Activated naive CD8-positive, alpha-beta T cell treated with anti-CD3 and anti-CD28 coated beads, Interleukin-2, amount 50 U/mL, for 24 hours (primary cell): ENCODE results near the gene FKBP14.
A peak's percentile ranks its signal among the peaks of the same experiment; 100 is the strongest.
"Not testable (repeated sequence)": the region's sequence is repeated elsewhere in the genome, so short reads cannot be mapped to it uniquely, and the experiment has no call there.

Source experiments
- ATAC-seq: fragments of 150-1000 bp; cut with Tn5 transposase; one replicate; pipeline ENCODE4 v1.10.0; 2021
- DNase-seq: peaks from one replicate; pipeline ENCODE4 v3.0.0; 2021
- H3K27ac Mint-ChIP-seq: one replicate; pipeline ENCODE4 v1.8.0; 2021; ENCODE audit warnings: mild to moderate bottlenecking, mixed read lengths
- H3K27me3 Mint-ChIP-seq: one replicate; pipeline ENCODE4 v1.8.0; 2021; ENCODE audit warnings: mixed read lengths
- H3K36me3 Mint-ChIP-seq: one replicate; pipeline ENCODE4 v1.8.0; 2021; ENCODE audit warnings: low read depth, mixed read lengths
- H3K4me1 Mint-ChIP-seq: one replicate; pipeline ENCODE4 v1.8.0; 2021; ENCODE audit warnings: mixed read lengths
- H3K4me3 Mint-ChIP-seq: one replicate; pipeline ENCODE4 v1.8.0; 2021; ENCODE audit warnings: mild to moderate bottlenecking, moderate library complexity, mixed read lengths
- H3K9me3 Mint-ChIP-seq: one replicate; pipeline ENCODE4 v1.8.0; 2021; ENCODE audit warnings: mixed read lengths

Gene FKBP14, protein sequence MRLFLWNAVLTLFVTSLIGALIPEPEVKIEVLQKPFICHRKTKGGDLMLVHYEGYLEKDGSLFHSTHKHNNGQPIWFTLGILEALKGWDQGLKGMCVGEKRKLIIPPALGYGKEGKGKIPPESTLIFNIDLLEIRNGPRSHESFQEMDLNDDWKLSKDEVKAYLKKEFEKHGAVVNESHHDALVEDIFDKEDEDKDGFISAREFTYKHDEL

DNA sequence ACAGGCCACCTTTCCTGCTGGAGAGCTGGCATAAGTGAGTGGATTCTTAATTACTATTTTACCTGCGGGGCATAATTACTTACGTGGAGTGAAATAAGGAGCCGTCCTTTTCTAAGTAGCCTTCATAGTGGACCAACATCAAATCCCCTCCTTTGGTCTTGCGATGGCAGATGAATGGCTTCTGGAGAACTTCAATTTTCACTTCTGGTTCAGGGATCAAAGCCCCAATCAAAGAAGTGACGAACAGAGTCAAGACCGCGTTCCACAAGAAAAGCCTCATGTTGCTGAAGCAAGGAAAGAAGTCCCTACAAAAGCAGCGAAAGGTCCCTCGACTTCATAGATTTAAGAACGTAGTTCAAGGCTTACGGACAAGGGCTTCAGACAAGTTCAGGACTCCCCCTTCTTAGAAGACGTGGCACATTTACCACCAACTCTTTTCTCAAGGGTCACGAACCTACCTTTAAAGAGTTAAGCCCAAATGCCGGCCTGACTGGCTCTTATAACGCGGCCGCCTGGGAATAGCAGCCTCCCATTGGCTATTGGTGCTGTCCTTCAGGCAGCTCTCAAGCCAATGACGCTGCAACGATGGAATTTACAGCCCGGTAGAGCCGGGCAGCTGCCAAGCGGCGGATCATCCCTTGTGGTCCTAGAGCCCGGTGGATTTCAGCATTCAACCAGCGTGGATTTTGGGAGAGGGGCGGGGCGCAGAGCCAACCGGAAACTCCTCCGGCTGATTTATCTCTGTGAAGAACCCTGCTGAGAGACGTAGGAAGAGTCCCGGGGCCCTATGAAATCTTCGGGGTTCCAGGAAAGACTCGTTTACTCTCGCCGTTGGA is at the start of gene FKBP14:
Gene FKBP14 (minus strand): TSS at position 474 of the 836 bp plus-strand sequence. CDS start 194 bp downstream, at position 280.
- Mint-ChIP-seq H3K27me3 (no peaks in the 10 kb centered on the region), H3K4me1 (peaks cover 28% of the 10 kb centered on the region), H3K27ac (peak within 1 kb of the TSS; percentile 78), H3K4me3 (no peak within 1 kb of the TSS), H3K36me3 (peaks cover 1% of the 10 kb centered on the region), H3K9me3 (no peaks in the 10 kb centered on the region)
- peak; percentile 89 for ATAC-seq
- peak; percentile 89 for DNase-seq

DNA sequence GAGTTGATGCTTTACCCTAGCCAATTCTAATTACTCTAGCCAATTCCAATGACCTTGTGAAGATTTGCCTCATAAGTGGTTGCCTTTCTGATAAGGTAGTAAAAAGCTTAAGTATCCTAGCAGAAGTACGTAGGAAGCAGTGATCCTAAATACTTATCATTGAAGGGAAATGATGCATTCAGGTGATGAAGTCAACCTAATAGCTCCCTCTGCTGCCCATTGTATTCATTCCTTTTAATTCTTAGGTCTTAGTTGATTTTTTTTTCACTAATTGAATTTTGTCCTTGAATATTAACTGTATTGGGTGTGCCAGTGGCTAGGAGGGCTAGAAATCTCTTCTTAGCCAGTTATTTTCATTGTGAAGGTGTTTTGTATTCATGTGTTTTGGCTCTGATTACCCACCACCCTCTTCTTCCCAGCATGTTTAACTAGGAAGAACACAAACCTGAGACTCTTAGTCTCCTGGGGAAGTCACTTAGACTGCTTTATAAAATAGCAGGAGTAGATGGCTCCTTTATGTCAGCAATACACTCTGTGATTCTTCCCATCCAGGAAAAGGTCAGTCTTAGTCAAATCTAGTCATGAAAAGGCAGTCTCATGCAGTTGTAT is 48.0 kb upstream of the FKBP14 start:
- Mint-ChIP-seq H3K27me3 (no peaks in the 10 kb centered on the region), H3K36me3 (peaks cover 6% of the 10 kb centered on the region), H3K27ac (no peak overlapping the region), H3K4me3 (no peak overlapping the region), H3K9me3 (no peaks in the 10 kb centered on the region), H3K4me1 (no peaks in the 10 kb centered on the region)
- DNase-seq (no peak), ATAC-seq (no peak)

DNA sequence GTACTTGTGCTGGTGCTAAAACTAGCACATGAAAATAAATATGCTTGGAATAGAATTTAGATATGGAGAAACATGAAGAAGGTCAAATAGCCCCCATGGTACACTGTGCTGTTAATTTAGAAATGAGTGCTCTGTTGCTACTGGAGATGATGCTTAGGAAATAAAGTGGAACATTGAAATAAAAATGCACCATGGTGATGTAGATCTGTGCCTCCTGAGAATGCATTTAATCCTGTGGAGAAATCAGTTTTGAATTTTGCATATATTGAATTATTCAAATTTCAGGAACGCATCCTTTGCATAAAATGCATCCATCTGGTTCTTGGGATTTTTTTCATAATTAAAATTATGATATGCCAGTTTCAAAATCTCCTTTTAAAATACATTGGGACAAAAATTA is 46.2 kb upstream of the FKBP14 start:
- Mint-ChIP-seq H3K9me3 (no peaks in the 10 kb centered on the region), H3K27me3 (no peaks in the 10 kb centered on the region), H3K4me3 (no peak overlapping the region), H3K36me3 (peaks cover 4% of the 10 kb centered on the region), H3K4me1 (no peaks in the 10 kb centered on the region), H3K27ac (no peak overlapping the region)
- DNase-seq (no peak), ATAC-seq (no peak)

DNA sequence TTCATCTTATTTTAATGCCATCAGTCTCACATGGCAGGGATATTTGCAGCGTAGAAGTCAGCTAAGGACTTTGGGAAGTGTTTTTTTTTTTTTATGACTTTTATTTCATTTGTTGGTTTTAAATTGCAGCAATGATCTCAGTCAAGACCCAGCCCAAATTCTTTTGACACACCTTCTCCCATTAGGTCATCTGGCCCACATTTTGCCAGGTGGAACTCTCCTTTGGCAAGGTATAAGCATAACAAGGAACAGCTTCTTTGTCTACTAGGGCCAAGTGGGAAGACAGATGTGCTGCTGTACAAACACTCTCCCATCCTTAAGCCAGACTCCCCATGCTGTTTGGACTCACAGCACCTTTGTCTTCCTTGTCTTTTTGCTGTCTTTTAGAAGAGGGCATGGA is 43.5 kb upstream of the FKBP14 start:
- Mint-ChIP-seq H3K4me3 (no peak overlapping the region), H3K36me3 (peaks cover 4% of the 10 kb centered on the region), H3K27me3 (no peaks in the 10 kb centered on the region), H3K4me1 (no peaks in the 10 kb centered on the region), H3K9me3 (no peaks in the 10 kb centered on the region), H3K27ac (no peak overlapping the region)
- DNase-seq (no peak), ATAC-seq (no peak)

DNA sequence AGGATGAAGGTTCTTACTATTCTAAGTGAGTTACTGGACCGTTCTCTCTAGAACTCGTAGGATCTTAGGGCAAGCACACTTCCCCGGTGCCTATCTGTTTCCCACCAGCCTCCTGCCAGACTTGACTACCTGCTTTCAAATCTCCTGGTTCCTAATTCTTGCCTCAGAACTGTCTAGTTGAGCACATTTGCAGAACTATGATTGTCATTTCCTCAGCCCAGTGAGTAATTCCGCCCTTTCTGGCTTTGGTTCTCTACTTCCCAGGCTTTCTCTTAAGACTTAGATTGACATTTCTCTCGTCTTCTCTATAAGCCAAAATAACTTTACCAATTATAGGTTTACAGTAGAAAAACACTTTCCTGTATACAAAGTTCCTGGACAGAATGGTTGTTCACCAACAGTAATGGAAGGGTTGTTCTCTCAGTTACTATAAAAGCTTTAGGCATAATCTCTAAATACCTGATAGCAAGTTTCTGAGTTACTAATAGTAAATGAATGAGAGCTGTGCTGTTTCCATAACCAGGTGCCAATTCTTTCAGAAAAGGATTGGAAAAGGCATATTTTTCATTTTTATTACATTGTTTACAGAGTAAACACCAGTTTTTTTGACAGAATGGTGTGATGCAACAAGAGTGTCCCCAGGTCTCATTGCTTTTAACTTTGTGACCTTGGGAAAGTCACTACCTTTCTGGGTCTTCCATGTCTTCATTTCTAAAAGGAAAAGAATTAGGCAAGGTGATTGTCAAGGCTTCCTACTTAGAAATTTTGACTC is 42.8 kb upstream of the FKBP14 start:
- DNase-seq (no peak), ATAC-seq (no peak)
- Mint-ChIP-seq H3K9me3 (no peaks in the 10 kb centered on the region), H3K36me3 (peaks cover 4% of the 10 kb centered on the region), H3K27me3 (no peaks in the 10 kb centered on the region), H3K4me1 (no peaks in the 10 kb centered on the region), H3K27ac (no peak overlapping the region), H3K4me3 (no peak overlapping the region)

DNA sequence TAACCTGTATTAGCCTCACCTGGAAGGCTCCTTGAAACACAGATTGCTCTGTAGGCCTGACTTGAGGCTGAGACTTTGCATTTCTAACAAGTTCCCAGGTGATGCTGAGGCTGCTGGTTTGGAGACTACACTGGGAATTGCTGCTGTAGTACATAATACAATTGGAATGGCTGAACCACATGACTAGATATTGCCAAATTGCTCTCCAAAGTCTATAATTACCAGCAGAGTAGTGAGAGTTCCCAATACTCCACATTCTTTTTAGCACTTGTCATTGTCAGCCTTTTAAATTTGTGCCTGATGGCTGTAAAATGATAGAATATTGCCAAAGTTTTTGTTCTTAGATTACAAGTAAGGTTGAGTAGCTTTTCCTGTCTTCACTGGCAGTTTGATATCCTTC is 41.6 kb upstream of the FKBP14 start:
- H3K36me3 Mint-ChIP-seq = peaks cover 6% of the 10 kb centered on the region
- DNase-seq = no peak
- no peaks in the 10 kb centered on the region for H3K27me3 Mint-ChIP-seq
- no peaks in the 10 kb centered on the region for H3K4me1 Mint-ChIP-seq
- H3K9me3 Mint-ChIP-seq = no peaks in the 10 kb centered on the region
- no peak for ATAC-seq
- H3K27ac Mint-ChIP-seq = no peak overlapping the region
- no peak overlapping the region for H3K4me3 Mint-ChIP-seq

DNA sequence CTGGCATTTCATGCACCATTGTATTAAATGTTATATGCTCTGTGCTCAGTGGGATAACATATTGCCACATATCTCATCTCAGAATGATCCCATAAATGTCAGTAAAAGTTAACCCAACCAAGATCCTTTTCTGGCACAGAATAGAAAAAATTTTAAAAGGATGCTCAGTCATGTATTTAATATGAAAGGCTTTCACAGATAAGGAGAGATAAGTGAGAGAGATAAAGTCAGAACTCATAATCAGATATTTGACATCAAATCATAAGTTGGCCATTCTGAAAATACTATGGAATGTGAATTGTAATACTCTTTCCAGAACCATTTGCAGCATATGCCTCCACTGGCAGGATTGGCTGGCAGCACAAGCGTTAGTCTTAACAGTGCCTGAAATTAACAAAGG is 40.2 kb upstream of the FKBP14 start:
- Mint-ChIP-seq H3K27ac (no peak overlapping the region), H3K4me3 (no peak overlapping the region), H3K4me1 (no peaks in the 10 kb centered on the region), H3K36me3 (peaks cover 6% of the 10 kb centered on the region), H3K27me3 (no peaks in the 10 kb centered on the region), H3K9me3 (no peaks in the 10 kb centered on the region)
- no peak for DNase-seq
- ATAC-seq = no peak

DNA sequence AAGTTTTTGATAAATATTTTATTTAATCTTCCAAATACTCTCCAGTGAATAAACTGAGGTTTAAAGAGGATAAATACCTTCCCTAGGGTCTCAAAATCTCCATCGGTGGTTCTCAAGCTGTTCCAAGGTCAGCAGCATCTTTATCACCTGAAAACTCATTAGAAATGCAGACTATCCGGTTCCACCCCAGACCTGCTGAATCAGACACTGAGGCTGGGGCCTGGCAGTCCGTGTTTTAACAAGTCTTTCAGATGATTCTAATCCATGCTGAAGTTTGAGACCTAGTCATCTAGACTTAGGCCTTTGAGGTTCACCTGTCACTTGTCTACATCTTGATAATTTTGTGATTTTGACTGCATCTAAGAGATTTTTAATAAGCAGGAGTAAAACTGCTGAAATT is 39.2 kb upstream of the FKBP14 start:
- Mint-ChIP-seq H3K27me3 (no peaks in the 10 kb centered on the region), H3K36me3 (peaks cover 3% of the 10 kb centered on the region), H3K27ac (no peak overlapping the region), H3K4me3 (no peak overlapping the region), H3K4me1 (no peaks in the 10 kb centered on the region), H3K9me3 (no peaks in the 10 kb centered on the region)
- no peak for ATAC-seq
- DNase-seq = no peak

DNA sequence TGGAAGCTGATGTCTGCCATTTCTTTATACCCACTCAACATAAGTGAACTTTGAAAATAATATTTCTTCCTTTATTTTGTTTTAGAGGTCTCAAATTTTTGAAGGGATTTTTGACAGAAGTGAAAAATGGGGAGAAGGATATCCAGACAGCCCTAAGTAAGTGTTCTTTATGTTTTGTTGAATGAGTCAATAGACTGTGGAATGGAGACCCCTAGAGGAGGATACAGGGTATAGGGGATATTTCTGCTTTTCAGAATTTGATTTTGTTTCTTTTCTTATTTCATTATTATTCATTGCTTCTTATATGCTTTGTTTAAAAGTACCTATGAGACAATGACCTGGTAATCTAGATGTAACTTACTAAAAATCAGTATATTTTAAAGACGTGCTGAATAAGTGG is 36.1 kb upstream of the FKBP14 start:
- Mint-ChIP-seq H3K27me3 (no peaks in the 10 kb centered on the region), H3K9me3 (no peaks in the 10 kb centered on the region), H3K4me3 (no peak overlapping the region), H3K36me3 (peaks cover 9% of the 10 kb centered on the region), H3K27ac (no peak overlapping the region), H3K4me1 (no peaks in the 10 kb centered on the region)
- DNase-seq (no peak), ATAC-seq (no peak)

DNA sequence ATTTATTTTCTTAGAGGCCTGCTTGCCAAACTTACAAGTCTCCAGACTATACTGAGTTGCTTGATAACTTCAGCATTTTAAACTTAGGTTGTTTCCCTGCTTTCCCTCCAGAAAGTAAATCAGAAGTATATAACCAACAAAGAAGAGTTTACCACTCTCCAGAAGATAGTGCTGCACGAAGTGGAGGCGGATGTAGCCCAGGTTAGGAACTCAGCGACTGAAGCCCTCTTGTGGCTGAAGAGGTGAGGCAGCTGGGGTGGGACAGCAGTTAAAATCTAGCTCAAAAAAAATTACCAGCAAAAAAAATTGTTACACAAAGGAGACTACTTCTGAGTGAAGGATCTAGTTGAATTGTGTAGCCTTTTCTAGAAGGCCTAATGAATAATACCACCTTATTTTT is 35.3 kb upstream of the FKBP14 start:
- peak; percentile 7 for DNase-seq
- not testable (repeated sequence) for H3K9me3 Mint-ChIP-seq, H3K27ac Mint-ChIP-seq, H3K4me1 Mint-ChIP-seq, H3K4me3 Mint-ChIP-seq, H3K27me3 Mint-ChIP-seq
- peaks cover 13% of the 10 kb centered on the region for H3K36me3 Mint-ChIP-seq
- ATAC-seq = peak; percentile 80

DNA sequence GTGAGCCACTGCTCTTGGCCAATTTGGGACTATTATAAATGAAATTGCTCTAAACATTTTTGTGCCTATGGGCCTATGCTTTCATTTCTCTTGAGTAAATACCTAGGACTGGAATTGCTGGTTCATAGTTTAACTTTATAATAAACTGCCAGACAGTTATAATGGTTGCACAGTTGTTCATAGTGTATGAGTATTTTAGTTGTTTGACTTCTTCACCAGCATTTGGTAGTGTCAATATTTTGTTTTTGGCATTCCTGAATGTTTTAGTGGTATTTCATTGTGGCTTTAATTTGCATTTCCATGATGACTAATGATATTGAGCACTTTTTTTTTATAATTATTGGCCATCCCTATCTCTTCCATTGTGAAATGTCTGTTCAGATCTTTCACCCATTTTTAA is 31.2 kb upstream of the FKBP14 start:
- Mint-ChIP-seq H3K4me3 (no peak overlapping the region), H3K27me3 (no peaks in the 10 kb centered on the region), H3K4me1 (no peaks in the 10 kb centered on the region), H3K36me3 (peaks cover 17% of the 10 kb centered on the region), H3K9me3 (no peaks in the 10 kb centered on the region), H3K27ac (no peak overlapping the region)
- no peak for ATAC-seq
- DNase-seq = no peak

DNA sequence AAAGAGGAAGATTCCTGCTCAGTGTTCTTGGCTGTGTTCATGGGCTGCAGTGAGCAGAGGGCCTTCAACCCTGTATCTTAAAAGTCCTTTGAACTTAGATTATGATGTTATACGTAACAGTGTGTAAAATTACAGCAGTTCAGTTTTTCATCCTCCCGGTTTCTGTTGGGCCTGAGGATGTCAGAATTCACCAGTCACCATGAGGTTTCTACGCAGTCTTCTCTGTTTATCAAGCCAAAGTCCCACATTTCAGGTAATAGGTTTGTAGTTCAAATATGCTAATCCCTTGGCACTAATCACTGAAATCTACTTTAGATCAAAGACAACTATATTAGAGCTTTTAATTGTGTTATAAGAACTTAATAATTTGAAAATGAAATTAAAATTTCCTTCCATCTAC is 26.6 kb upstream of the FKBP14 start:
- ATAC-seq = no peak
- Mint-ChIP-seq H3K27ac (peak overlapping the region; percentile 8), H3K9me3 (no peaks in the 10 kb centered on the region), H3K4me3 (no peak overlapping the region), H3K27me3 (no peaks in the 10 kb centered on the region), H3K4me1 (no peaks in the 10 kb centered on the region), H3K36me3 (peaks cover 17% of the 10 kb centered on the region)
- DNase-seq = no peak

DNA sequence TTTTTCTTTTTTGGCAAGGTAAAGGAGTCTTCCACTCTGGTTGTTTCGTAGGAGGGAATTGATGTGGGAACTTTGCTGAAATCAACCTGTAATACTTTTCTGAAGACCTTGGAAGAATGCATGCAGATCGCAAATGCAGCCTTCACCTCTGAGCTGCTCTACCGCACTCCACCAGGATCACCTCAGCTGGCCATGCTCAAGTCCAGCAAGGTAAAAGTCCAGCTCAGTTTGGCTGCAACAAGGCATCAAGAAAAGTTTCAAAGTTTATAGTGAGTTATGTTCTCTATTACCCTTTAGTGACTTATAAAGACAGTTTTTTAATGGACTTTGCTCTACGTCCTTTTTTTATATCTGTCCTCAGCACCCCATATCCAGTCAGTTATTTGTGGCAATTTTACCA is 22.7 kb upstream of the FKBP14 start:
- Mint-ChIP-seq H3K27me3 (no peaks in the 10 kb centered on the region), H3K4me3 (no peak overlapping the region), H3K9me3 (no peaks in the 10 kb centered on the region), H3K4me1 (no peaks in the 10 kb centered on the region), H3K27ac (no peak overlapping the region), H3K36me3 (peaks cover 15% of the 10 kb centered on the region)
- DNase-seq (no peak), ATAC-seq (no peak)

DNA sequence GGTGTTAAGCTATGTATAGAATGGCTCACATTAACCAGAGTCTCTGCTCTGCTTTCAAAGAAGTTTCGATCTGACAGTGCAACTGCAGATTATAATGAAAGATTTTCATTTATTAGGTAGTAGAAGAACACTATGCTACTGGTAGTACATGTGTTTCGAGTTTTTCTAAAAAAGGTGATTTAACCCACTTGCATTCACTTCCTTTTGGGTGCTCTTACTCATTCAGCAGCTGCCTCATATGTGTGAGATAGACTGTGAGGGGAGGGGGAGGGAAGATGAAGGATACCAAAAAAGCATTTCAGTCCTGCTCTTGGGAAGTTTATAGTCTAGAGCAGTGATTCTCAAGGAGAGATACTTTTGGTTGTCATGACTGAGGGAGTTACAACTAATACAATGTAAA is 22.1 kb upstream of the FKBP14 start:
- DNase-seq (no peak), ATAC-seq (no peak)
- H3K27ac Mint-ChIP-seq = no peak overlapping the region
- peaks cover 15% of the 10 kb centered on the region for H3K36me3 Mint-ChIP-seq
- H3K4me3 Mint-ChIP-seq = no peak overlapping the region
- no peaks in the 10 kb centered on the region for H3K27me3 Mint-ChIP-seq
- H3K9me3 Mint-ChIP-seq = no peaks in the 10 kb centered on the region
- no peaks in the 10 kb centered on the region for H3K4me1 Mint-ChIP-seq
